NCI-H526 (cell line): Measurements from ENCODE around the gene CHIT1.
"Not testable (repeated sequence)": the region's sequence is repeated elsewhere in the genome, so short reads cannot be mapped to it uniquely, and the experiment has no call there.

Source experiments
- DNase-seq, 2 experiments: peaks; one replicate each; lab custom pipeline; 2025; lab: John Stamatoyannopoulos, UW

Gene CHIT1

DNA sequence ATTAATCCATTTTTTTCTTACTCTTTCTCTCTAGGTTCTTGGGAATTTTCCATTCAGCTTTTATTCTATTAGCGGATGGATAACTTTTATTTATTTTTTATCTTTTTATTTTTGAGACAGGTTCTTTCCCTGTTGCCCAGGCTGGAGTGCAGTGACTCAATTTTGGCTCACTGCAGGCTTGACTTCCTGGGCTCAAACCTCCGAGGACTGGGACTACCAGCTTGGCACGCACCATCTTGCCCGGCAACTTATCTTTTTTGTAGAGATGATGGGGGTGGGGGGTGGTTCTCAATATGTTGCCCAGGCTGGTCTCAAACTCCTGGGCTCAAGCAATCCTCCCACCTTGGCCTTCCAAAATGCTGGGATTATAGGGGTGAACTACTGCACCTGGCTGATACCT is 36.1 kb upstream of the CHIT1 start:
- no peak for DNase-seq

DNA sequence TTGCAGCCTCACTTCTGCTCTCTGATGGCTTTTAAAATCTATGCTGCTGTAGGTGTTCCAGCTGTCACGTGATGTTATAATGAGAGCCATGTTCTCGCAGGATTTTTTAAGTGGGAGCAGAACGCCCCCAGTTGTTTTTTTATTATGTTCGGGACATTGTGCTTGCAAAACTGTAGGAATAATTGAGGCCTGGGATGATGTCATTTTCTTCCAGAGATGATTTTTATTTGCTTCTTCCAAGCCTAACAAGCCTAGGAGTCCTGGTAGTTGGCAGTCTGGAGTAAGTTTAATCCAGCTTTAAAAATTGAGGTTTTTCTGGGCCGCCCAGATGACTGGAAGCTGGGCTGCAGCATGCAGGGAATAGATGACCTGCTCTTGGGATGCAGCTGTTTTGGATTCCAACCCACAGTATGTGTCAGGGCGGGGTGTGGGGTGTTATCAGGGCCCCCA is 34.6 kb upstream of the CHIT1 start:
- DNase-seq, result no peak

DNA sequence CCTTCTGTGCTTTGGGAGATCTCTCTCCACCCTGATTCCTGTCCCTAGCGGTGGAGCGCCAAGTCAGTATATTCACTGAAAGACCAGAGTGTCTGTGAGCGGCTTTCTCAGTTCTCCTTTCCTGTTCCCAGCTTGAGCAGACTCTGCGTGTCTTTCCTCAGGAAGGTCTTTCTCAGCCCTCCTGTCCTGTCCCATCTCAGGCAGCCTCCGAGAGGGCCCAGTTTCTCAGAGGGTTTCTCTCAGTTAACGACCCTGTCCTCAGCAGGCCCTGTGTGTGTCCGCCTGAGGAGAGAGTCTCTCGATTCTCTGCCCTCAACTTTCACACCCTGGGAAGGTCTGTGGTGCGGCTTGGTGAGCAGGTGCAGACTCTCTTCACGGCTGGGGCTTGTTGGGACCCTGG is 34.0 kb upstream of the CHIT1 start:
- no peak for DNase-seq

GRCh38 chr1:203256636-203257035 is 27.2 kb upstream of the CHIT1 start:
- DNase-seq, result not testable (repeated sequence)

DNA sequence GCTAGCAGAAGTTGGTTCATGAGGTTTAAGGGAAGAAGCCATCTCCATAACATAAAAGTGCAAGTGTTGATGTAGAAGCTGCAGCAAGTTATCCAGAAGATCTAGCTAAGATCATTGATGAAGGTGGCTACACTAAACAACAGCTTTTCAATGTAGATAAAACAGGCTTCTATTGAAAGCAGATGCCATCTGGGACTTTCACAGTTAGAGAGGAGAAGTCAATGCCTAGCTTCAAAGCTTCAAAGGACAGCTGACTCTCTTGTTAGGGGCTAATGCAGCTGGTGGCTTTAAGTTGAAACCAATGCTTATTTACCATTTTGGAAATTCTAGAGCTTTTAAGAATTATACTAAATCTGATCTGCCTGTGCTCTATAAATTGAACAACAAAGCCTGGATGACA is 25.3 kb upstream of the CHIT1 start:
- DNase-seq, result not testable (repeated sequence)

DNA sequence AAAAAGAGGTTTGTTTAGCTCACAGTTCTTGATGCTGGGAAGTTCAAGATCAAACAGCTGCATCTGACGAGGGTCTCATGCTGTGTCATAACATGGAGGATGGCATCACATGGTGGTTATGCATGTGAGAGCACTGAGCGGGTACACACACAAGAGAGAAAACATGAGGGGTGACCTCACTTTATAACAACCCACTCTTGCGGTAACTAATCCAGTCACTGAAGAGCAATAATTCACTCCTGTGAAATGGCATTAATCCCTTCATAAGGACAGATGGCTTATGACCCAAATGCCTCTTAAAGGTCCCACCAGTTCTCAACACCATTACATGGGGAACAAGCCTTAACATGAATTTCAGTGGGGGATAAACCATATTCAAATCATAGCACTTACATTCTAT is 23.2 kb upstream of the CHIT1 start:
- peak; percentile 23 to 36 for DNase-seq

DNA sequence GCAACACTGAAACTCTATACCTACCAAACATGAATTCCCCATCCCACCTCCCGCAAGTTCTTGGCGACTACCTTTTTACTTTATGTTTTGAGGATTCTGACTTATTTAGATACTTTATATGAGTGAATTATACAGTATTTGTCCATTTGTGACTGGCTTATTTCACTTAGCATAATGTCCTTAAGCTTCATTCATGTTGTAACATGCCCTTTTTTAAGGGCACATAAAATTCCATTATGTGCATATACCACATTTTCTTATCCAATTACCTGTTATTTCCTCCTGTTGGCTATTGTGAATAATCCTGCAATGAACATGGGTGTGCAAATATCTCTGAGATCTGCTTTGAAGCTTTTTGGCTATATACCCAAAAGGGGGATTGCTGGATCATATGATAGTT is 22.0 kb upstream of the CHIT1 start:
- DNase-seq, result no peak

DNA sequence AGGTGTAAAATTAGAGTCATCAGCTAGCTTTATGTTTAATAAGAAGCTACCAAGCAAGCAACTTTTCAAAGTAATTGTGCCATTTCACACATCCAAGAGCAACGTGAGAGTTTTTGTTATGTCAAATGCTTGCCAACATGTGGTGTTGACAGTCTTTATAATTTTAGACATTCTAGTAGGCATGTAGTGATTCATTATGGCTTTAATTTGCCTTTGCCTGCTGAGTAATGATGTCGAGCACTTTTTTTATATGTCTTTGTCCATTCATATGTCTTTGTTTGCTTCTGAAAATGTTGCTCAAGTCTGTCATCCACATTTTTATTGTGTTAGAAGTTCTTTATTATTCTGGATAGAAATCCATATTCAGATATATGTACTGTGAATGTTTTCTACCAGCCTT is 21.4 kb upstream of the CHIT1 start:
- DNase-seq, result no peak

DNA sequence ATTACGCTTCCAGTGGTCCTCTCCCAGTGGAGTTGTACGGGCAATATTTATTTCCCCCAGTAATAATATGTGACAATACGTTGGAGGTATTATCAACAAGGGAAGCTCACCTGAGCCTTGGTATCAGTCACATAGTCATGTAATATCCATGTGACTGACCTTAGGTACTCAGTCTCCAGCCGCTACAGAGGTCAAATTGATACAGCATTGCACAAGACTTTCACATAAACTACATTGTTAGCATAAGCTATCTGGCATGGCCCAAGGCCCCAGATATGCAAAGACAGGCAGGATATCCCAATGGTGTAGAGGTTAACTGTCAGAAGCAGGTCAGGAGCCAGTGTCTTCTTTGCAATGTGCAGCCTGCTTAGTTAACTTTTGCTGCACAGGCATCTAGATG is 15.3 kb upstream of the CHIT1 start:
- DNase-seq, result no peak

GRCh38 chr1:203241708-203242107 is 12.2 kb upstream of the CHIT1 start:
- not testable (repeated sequence) for DNase-seq

DNA sequence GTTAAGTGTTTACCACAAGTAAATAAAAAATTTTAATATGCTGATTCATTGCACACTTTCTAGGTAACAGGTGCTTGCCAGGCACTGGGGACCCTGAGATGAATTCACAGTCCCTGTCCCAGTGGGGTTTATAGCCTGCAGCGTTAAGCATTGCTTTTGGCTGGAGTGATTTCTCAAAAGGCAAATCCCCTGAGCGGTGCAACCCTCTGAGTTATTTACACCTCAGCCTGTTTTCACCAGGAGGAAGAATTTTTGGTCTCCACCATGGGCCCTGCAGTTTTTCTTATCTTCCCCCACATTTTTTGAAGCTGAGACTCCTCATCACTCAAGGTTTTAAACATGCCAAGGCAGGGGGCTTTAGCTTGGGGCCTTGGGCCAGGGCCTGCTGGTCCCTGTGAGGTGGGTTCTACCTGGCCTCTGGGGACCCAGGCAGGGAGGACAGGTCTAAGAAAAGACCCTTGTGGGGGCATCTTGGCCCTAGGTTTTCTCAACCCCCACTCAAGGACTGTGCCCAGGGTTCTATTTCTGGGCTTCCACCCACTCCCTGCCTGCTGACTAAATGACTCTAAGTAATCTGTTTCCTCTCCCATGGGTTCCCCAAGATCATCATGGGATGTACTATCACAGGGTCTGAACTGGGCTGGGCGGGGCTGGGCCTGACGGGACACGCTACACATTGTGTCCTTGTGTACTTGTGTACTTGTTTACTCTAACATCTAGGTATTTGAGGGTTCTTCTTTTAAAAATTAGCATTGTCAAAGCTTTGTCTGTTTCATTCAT is 10.2 kb upstream of the CHIT1 start:
- no peak for DNase-seq

- DNase-seq, result no peak
Observed at GRCh38 chr1:203239081-203239480, 9.6 kb upstream of the CHIT1 start.

DNA sequence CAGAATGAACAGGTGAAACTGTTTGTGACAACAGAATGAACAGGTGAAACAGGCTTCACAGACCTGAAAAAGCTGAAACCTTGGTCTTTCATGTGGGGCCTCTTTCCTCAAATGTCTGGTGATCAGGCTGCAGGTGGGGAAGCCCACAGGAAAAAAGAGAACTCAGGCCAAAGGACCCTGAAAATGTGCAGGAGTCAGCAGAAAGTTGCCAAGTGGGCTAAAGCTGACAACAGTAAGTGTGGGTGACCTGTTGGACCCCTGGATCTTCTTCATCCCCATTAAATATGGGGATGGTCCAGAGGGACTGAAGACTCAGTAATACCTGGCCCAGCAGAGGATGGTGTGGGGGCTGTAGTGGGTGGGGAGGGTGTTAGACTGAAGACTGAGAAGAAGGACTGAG is 9.1 kb upstream of the CHIT1 start:
- no peak for DNase-seq

DNA sequence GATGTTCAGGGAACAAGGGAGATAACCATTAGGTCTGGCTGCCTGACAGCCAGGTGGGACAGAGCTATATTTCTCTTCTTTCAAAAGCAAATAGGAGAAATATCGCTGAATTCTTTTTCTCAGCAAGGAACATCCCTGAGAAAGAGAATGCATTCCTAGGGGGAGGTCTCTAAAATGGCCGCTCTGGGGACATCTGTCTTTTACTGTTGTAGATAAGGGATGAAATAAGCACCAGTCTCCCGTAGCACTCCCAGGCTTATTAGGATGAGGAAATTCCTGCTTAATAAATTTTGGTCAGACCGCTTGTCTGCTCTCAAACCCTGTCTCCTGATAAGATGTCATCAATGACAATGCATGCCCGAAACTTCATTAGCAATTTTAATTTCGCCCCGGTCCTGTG is 5.4 kb upstream of the CHIT1 start:
- DNase-seq, result not testable (repeated sequence)

- no peak for DNase-seq
Observed at GRCh38 chr1:203228670-203229069, 803 bp downstream of the CHIT1 start.

DNA sequence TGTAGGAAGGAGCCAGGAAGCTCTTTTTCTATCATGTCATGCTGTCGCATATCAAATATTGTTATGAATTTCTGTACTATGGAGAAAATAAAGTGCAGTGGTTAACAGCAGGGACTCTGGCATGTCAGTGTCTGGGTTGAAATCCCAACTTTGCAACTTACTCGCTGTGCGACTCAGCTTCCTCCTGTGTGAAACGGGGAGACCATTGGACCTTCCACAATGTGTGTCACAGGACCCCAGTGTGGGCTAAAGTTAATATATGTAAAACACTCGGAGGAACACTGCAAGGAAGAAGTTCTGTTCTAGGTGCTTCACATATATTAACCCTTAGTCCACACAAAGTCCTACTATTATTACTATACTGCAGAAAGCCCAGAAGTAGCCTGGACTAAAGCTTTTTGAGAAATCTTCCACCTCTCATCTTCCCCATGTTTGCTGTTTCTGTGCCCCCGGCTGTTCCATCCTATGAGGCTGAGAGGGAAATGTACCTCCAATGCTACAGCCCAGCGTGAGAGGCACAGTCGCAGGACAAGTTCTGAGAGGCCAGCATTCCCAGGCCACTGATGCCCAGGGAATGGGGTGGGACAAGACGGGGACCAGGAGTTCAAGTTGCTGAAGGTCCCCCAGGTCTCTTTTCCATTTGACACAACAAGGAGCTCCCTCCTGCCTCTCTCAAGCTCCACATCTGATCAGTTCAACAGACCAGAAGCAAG is 1.9 kb downstream of the CHIT1 start:
- DNase-seq, result no peak

DNA sequence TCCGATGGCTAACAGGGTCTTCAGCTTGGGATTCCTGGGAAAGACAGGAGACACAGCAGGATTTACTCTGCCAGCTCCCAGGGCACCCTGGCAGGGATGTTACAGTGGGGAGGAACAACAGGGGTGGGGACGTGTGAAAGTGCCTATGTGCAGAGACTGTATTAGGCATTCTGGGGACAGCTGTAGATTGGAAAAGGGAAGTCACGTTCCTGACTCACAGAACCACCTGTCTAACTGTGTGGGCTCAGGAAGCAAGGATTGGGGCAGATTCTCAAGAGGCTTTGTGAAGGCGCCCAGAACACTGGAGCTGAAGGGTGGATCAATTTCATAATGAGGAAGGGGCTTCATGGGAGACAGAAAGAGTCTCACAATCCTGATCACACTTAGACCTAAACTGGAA is 4.4 kb downstream of the CHIT1 start:
- DNase-seq, result no peak

GRCh38 chr1:203223012-203223775 is 6.3 kb downstream of the CHIT1 start:
- DNase-seq, result no peak

- no peak for DNase-seq
Observed at GRCh38 chr1:203219934-203220333, 9.5 kb downstream of the CHIT1 start.

DNA sequence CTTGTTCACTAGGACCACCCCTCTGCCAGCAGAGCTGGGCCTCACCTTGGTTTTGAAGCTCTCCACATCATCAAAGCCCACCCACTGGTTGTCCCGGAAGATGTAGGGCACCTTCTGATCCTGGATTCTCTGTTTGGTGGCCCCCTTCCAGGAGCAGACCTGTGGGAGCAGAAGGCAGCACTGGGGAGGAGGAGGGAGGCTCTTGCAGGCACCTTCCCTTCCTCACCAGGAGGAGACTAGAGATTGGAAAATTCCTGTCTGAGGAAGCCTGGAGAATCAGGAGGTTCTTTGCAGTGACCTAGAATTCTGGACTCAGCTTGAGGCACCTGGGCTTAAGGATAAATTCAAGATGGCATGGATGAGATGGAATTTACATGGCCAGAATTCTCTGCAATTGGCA is 10.3 kb downstream of the CHIT1 start:
- DNase-seq, result no peak

- no peak for DNase-seq
Observed at GRCh38 chr1:203217668-203218067, 11.8 kb downstream of the CHIT1 start.

GRCh38 chr1:203217139-203217655 is 12.3 kb downstream of the CHIT1 start:
- peak; percentile 1 to 22 for DNase-seq
